CD4-positive, alpha-beta memory T cell (primary cell): ENCODE measurements around the gene CRYBB2. TPM values are rescaled to one million over a fixed set of nuclear protein-coding genes. Genes with fewer than 3 reads are reported as not detected.

Experiments
- CTCF ChIA-PET: fragments of 350-600 bp; sonication (Branson Sonifier 250); formaldehyde crosslinking; loops from one replicate; lab custom pipeline; 2021; ENCODE audit warnings: inconsistent platforms; ENCODE audit not compliant: partially characterized antibody; lab: Charles Lee
- POLR2A ChIA-PET: fragments of 350-600 bp; sonication (Branson Sonifier 250); formaldehyde crosslinking; loops from one replicate; lab custom pipeline; 2021; ENCODE audit not compliant: partially characterized antibody; lab: Charles Lee
- DNase-seq, 5 donors: peaks; one replicate each; pipeline versions ENCODE4 v3.0.0 to v3.0.0-alpha.2; 2020 to 2022; ENCODE audit warnings: mixed read lengths in 1 of 5
- H3K27ac ChIP-seq: one replicate; pipeline ENCODE4 v1.7.0; 2013; ENCODE audit warnings: low read depth, low read length
- H3K27me3 ChIP-seq: 2 replicates; pipeline ENCODE4 v1.7.0; 2013; ENCODE audit warnings: mild to moderate bottlenecking, low read length, moderate library complexity; ENCODE audit not compliant: insufficient read depth
- H3K36me3 ChIP-seq: 2 replicates; pipeline ENCODE4 v1.7.0; 2013; ENCODE audit warnings: mild to moderate bottlenecking, low read length, moderate library complexity; ENCODE audit not compliant: insufficient read depth
- H3K4me1 ChIP-seq: 2 replicates; pipeline ENCODE4 v1.7.0; 2013; ENCODE audit warnings: mild to moderate bottlenecking, low read length, moderate library complexity; ENCODE audit not compliant: insufficient read depth
- H3K4me3 ChIP-seq, 2 donors: one replicate each; pipeline ENCODE4 v1.7.0; 2013; ENCODE audit warnings: low read length in 2 of 2, mild to moderate bottlenecking in 1 of 2
- H3K9me3 ChIP-seq, 2 donors: one replicate each; pipeline ENCODE4 v1.7.0; 2013; ENCODE audit warnings: low read length in 2 of 2, control low read depth in 1 of 2; ENCODE audit not compliant: control insufficient read depth in 1 of 2
- H3K27ac Mint-ChIP-seq, 7 donors: one replicate each; pipeline ENCODE4 v1.8.0; 2020 to 2021; ENCODE audit warnings: mixed read lengths in 7 of 7, mild to moderate bottlenecking in 6 of 7, inconsistent platforms in 3 of 7, moderate library complexity in 3 of 7
- H3K27me3 Mint-ChIP-seq, 2 donors: one replicate each; pipeline ENCODE4 v1.8.0; 2020 to 2021; ENCODE audit warnings: mixed read lengths in 2 of 2
- H3K36me3 Mint-ChIP-seq, 2 donors: one replicate each; pipeline ENCODE4 v1.8.0; 2020 to 2021; ENCODE audit warnings: mixed read lengths in 2 of 2, inconsistent platforms in 1 of 2, mild to moderate bottlenecking in 1 of 2
- H3K4me1 Mint-ChIP-seq, 4 donors: one replicate each; pipeline ENCODE4 v1.8.0; 2020 to 2021; ENCODE audit warnings: mixed read lengths in 4 of 4, mild to moderate bottlenecking in 1 of 4
- H3K4me3 Mint-ChIP-seq, 8 donors: one replicate each; pipeline ENCODE4 v1.8.0; 2020 to 2021; ENCODE audit warnings: mixed read lengths in 8 of 8, mild to moderate bottlenecking in 7 of 8, moderate library complexity in 6 of 8, inconsistent platforms in 3 of 8
- H3K9me3 Mint-ChIP-seq, 8 donors: one replicate each; pipeline ENCODE4 v1.8.0; 2020 to 2021; ENCODE audit warnings: mixed read lengths in 8 of 8, mild to moderate bottlenecking in 5 of 8, inconsistent platforms in 3 of 8, moderate library complexity in 1 of 8
- intact Hi-C: fragments of 100-400 bp; cut with micrococcal nuclease; formaldehyde crosslinking; loops from one replicate; pipeline ENCODE4 v1.15.1; 2023
- polyA plus RNA-seq, 2 donors: library from polyadenylated mRNA; unstranded; fragments of 300-500 nt; fragmentation: Illumina TruSeq; gene quantifications; one replicate each; pipeline ENCODE4 v1.2.3, GENCODE V29; 2021
- total RNA-seq, 2 experiments: library from RNA; stranded (reverse); gene quantifications; one replicate each; pipeline ENCODE4 v1.2.3, GENCODE V29; 2021

The CRYBB2 gene
- total RNA-seq: not detected
- not detected for polyA plus RNA-seq

GRCh38 chr22:25219211-25219689, at the start of gene CRYBB2:
Gene CRYBB2, plus strand, starts transcription at chr22:25219639. Its CDS starts 1,791 bp downstream, at chr22:25221430.
- Histone ChIP-seq H3K27me3 (no peaks in the 10 kb centered on the region), H3K4me1 (no peaks in the 10 kb centered on the region), H3K27ac (no peak within 1 kb of the TSS), H3K9me3 (no peaks in the 10 kb centered on the region), H3K36me3 (no peaks in the 10 kb centered on the region), H3K4me3 (no peak within 1 kb of the TSS)
- no peak within 1 kb of the TSS for H3K4me3 Mint-ChIP-seq
- H3K36me3 Mint-ChIP-seq: no peaks in the 10 kb centered on the region
- ChIA-PET POLR2A (no interaction called here), CTCF (no interaction called here)
- peaks cover 0 to 3% (median 0%) of the 10 kb centered on the region in 8 donors for H3K9me3 Mint-ChIP-seq
- intact Hi-C loops: no loop called here
- no peaks in the 10 kb centered on the region for H3K4me1 Mint-ChIP-seq
- no peak for DNase-seq
- no peak within 1 kb of the TSS for H3K27ac Mint-ChIP-seq
- peaks cover 9% of the 10 kb centered on the region in 2 donors for H3K27me3 Mint-ChIP-seq

DNA sequence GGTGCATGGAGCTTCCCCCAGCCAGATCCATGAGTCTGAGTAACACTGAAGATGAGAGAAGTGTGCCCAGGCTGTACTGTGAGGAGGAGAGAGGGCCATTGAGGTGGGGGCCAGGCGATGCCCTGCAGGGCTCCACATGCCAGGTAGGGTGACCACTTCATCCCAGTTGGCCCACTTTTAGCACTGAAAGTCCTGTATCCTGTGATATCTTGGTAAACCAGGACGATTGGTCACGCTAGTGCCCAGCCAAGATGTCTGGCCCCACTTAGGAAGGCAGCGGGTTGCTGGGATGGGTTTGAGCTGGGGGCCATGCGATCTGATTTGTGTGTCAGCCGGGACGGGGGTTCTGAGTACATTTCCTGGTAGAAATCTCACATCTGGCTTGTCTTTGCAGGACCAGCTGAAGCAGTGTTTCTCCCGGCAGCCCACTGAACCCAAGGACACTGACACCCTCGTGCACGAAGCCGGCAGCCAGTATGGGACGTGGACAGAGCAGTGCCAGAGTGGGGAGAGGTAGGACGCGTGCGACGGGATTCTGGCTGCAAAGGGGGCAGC, 48.9 kb upstream of the CRYBB2 start:
- ChIA-PET POLR2A (no interaction called here), CTCF (interaction anchor here (1.4 to 5.2 kb wide), 4 partner anchors 32 to 108 kb away, joined by 3 to 28 read pairs (median 6); no protein-coding TSS in a partner anchor)
- no peak overlapping the region for H3K4me3 ChIP-seq
- Mint-ChIP-seq H3K4me3 (no peak overlapping the region), H3K27ac (no peak overlapping the region), H3K27me3 (no peaks in the 10 kb centered on the region), H3K4me1 (no peaks in the 10 kb centered on the region), H3K9me3 (no peaks in the 10 kb centered on the region), H3K36me3 (peaks cover 0 to 2% of the 10 kb centered on the region in 2 donors)
- no peaks in the 10 kb centered on the region for H3K27me3 ChIP-seq
- H3K4me1 ChIP-seq: no peaks in the 10 kb centered on the region
- intact Hi-C loops: no loop called here
- no peaks in the 10 kb centered on the region for H3K36me3 ChIP-seq
- DNase-seq: no peak
- no peaks in the 10 kb centered on the region for H3K9me3 ChIP-seq
- no peak overlapping the region for H3K27ac ChIP-seq

GRCh38 chr22:25172153-25172552, 47.3 kb upstream of the CRYBB2 start:
- Mint-ChIP-seq H3K27ac (no peak overlapping the region), H3K36me3 (peaks cover under 1 to 2% of the 10 kb centered on the region in 2 donors), H3K4me3 (no peak overlapping the region), H3K9me3 (no peaks in the 10 kb centered on the region), H3K27me3 (no peaks in the 10 kb centered on the region), H3K4me1 (no peaks in the 10 kb centered on the region)
- Histone ChIP-seq H3K27me3 (no peaks in the 10 kb centered on the region), H3K27ac (no peak overlapping the region), H3K4me1 (no peaks in the 10 kb centered on the region), H3K4me3 (no peak overlapping the region), H3K9me3 (no peaks in the 10 kb centered on the region), H3K36me3 (no peaks in the 10 kb centered on the region)
- CTCF ChIA-PET: interaction anchor here (0.6 to 5.2 kb wide), 8 partner anchors 61 to 115 kb away, joined by 3 to 28 read pairs (median 4); no protein-coding TSS in a partner anchor
- DNase-seq: peak in 4 of 5 donors; percentile 7 to 22 (median 13)
- POLR2A ChIA-PET: no interaction called here
- intact Hi-C loops: loop anchor here (1.0 kb wide), 2 partner anchors 91 to 112 kb away; no protein-coding TSS in a partner anchor

DNA sequence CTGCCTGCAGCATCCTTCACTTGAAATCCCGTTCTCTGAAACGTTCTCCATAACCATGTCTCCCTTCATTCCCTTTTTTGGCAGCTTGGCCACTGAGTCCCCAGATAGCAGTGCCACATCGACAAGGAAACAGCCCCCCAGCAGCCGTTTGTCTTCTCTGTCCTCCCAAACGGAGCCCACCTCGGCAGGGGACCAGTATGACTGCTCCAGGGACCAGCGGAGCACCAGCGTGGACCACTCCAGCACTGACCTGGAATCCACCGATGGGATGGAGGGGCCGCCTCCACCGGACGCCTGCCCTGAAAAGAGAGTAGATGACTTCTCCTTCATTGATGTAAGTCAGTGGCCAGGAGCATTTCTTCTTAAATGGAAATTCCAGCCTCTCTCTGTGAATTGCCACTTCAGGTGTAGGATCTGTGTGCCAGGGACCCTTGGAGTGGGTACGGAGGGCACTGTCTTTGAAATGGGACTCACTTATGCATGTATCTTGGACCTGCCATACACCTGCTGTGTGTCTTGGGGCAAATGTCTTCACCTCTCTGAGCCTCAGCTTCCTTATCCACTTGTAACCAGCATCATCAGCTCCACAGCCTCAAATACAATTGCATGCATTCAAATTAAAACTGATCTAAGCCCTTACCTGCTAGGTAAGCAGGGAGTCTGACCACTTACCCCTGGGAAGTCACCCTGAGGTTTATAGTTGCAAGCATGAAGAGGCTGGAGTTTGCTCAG, 45.1 kb upstream of the CRYBB2 start:
- Mint-ChIP-seq H3K4me3 (no peak overlapping the region), H3K36me3 (peaks cover 3 to 4% of the 10 kb centered on the region in 2 donors), H3K4me1 (no peaks in the 10 kb centered on the region), H3K27ac (no peak overlapping the region), H3K9me3 (peaks cover 0 to under 1% (median 0%) of the 10 kb centered on the region in 8 donors), H3K27me3 (no peaks in the 10 kb centered on the region)
- Histone ChIP-seq H3K9me3 (no peaks in the 10 kb centered on the region), H3K27me3 (no peaks in the 10 kb centered on the region), H3K4me1 (no peaks in the 10 kb centered on the region), H3K27ac (no peak overlapping the region), H3K36me3 (no peaks in the 10 kb centered on the region), H3K4me3 (no peak overlapping the region)
- no peak for DNase-seq
- POLR2A ChIA-PET: no interaction called here
- CTCF ChIA-PET: interaction anchor here (5.2 kb wide), 1 partner anchor 93 kb away, joined by 28 read pairs; no protein-coding TSS in a partner anchor
- intact Hi-C loops: no loop called here

DNA sequence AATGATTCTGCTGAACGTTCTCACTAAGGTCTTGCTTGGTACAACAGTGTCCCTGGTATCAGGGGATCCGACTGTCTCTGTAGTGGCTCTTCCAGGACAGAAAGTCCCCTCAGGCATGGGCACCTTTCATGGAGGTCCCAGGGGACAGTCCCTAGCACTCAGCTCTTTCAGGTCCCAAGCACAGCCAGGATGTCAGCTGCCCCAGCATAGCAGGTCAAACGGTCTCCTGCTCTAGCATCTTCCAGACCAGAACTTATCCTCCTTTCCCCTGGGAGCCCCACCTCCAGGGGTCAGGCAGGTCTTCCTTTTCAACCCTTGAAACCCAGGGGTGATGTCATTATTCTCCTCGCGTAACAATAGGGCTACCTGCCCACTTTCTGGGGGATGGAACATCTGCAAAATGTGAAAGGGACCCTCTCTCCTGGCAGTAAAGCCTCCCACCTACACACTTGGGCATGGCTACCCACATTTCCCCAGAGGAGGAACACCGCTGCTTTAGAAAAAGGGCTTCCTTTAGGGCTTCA, 44.5 kb upstream of the CRYBB2 start:
- CTCF ChIA-PET: interaction anchor here (5.2 kb wide), 1 partner anchor 94 kb away, joined by 28 read pairs; no protein-coding TSS in a partner anchor
- Histone ChIP-seq H3K36me3 (no peaks in the 10 kb centered on the region), H3K9me3 (no peaks in the 10 kb centered on the region), H3K4me3 (no peak overlapping the region), H3K27ac (no peak overlapping the region), H3K4me1 (no peaks in the 10 kb centered on the region), H3K27me3 (no peaks in the 10 kb centered on the region)
- peaks cover 0 to 7% (median 4%) of the 10 kb centered on the region in 8 donors for H3K9me3 Mint-ChIP-seq
- no peak overlapping the region for H3K27ac Mint-ChIP-seq
- POLR2A ChIA-PET: no interaction called here
- DNase-seq: no peak
- intact Hi-C loops: no loop called here
- H3K27me3 Mint-ChIP-seq: no peaks in the 10 kb centered on the region
- peaks cover 8 to 9% of the 10 kb centered on the region in 2 donors for H3K36me3 Mint-ChIP-seq
- H3K4me1 Mint-ChIP-seq: no peaks in the 10 kb centered on the region
- no peak overlapping the region for H3K4me3 Mint-ChIP-seq

GRCh38 chr22:25176175-25176574, 43.3 kb upstream of the CRYBB2 start:
- no peak for DNase-seq
- H3K27ac ChIP-seq: no peak overlapping the region
- Mint-ChIP-seq H3K27me3 (no peaks in the 10 kb centered on the region), H3K4me3 (no peak overlapping the region), H3K9me3 (peaks cover 0 to 8% (median 4%) of the 10 kb centered on the region in 8 donors), H3K4me1 (no peaks in the 10 kb centered on the region), H3K36me3 (peaks cover 9 to 11% of the 10 kb centered on the region in 2 donors), H3K27ac (peak overlapping the region in 1 of 7 donors; percentile 36)
- ChIA-PET CTCF (interaction anchor here (0.9 kb wide), 1 partner anchor 25 kb away, joined by 3 read pairs; no protein-coding TSS in a partner anchor), POLR2A (no interaction called here)
- intact Hi-C loops: no loop called here
- H3K4me1 ChIP-seq: no peaks in the 10 kb centered on the region
- H3K9me3 ChIP-seq: no peaks in the 10 kb centered on the region
- no peak overlapping the region for H3K4me3 ChIP-seq
- no peaks in the 10 kb centered on the region for H3K27me3 ChIP-seq
- H3K36me3 ChIP-seq: no peaks in the 10 kb centered on the region

DNA sequence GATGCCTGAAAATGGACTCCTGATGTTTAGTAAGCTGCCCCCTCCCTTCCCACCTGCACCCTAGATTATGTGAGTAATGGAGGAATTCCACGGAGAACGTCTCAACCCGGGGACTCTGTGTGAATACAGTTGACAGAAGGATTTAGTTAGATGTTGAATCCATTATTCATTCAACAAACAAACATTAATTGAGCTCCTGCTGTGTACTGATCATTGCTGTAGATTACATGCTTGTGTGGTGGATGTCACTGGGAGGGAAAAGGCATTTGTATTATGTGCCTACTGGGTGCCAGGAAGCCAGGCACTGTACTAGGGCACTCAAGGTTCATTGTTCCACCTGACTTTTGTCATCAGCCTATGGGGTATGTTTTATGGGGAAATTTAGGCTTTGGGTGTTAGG, 42.6 kb upstream of the CRYBB2 start:
- H3K9me3 Mint-ChIP-seq: peaks cover 0 to 8% (median 4%) of the 10 kb centered on the region in 8 donors
- H3K27ac ChIP-seq: no peak overlapping the region
- H3K27me3 ChIP-seq: no peaks in the 10 kb centered on the region
- no peak overlapping the region for H3K27ac Mint-ChIP-seq
- ChIA-PET POLR2A (no interaction called here), CTCF (interaction anchor here (0.9 kb wide), 1 partner anchor 25 kb away, joined by 3 read pairs; no protein-coding TSS in a partner anchor)
- H3K36me3 ChIP-seq: no peaks in the 10 kb centered on the region
- DNase-seq: no peak
- peaks cover 11% of the 10 kb centered on the region in 2 donors for H3K36me3 Mint-ChIP-seq
- intact Hi-C loops: no loop called here
- no peak overlapping the region for H3K4me3 ChIP-seq
- H3K27me3 Mint-ChIP-seq: no peaks in the 10 kb centered on the region
- no peaks in the 10 kb centered on the region for H3K4me1 ChIP-seq
- H3K4me3 Mint-ChIP-seq: no peak overlapping the region
- no peaks in the 10 kb centered on the region for H3K9me3 ChIP-seq
- H3K4me1 Mint-ChIP-seq: no peaks in the 10 kb centered on the region
